Measurements from ENCODE around the gene GIMAP5.

GIMAP5 gene

DNA sequence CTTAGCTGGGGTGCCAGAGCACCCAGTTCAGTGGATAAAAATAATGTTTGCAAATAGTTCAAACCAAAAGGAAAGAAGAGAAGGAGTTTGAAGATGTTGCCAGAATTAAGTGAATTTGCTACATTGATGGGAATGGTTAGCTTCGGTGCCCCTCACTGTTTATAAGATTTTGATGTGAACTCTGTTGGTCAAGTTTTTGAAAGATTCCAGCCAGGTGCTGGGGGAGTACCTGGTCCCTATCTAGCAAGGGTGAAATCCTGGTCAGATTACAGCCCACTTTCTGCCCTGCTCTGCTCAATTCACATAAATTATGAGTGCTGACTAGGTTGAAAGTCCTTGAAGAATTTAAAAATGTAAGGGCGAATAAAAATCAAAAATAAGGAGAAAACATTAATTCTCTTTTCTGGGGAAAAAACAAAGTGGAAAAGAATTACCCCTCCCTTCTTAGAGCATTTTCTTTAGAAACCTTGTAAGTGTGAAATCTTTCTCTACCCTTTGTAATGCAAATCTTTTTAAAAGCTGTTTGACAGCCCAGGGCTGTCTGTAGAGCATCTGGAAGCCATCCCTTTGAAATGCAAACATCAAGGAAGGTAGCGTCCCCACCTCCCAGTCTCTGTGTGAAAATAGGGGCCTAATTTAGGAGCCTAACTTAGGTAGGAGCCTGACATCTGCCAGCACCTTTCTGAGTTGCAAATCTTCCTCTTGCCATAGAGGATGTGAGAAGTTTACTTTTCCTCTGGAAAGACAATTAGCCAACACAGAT is 1.4 kb upstream of the GIMAP5 start:
- peak; percentile 44 for DNase-seq (ENCODE audit: low spot score)

DNA sequence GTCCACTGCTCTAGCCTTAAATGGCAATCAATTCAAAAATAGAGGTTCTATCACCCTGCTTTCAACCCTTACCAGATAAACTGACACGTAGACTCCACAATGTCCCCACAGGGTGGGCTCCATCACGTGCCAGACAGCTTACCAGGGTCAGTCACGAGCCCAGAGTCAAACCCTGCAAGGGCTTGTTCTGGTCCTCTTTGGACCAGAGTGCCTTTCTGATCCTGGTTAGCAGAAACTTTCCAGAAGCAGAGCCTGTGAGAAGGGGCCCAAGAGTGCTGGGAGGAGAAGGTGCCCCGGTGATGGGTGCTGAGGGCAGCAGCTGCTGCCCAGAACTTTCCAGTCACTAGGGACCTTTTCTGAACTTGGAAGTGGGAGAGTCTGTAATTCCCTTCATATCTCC is 354 bp upstream of the GIMAP5 start:
- DNase-seq (ENCODE audit: low spot score): no peak

DNA sequence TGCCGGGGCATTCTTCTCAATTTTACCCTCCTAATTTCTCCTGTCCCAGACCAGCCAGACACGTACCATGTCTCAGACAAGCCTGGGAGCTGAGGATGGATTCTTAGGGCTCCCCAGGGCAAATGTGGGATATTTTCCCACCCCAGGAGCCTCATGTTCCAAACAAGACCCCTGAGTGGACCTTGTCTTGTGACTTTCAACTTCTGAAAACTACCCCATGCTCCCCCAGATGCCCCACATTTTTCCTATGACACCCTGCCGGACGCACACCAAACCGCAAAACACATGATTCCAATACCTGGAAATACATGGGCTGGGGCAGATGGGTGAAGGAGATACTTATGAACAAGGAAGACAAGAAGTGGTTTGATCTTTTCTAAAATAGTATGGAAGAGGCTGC is 874 bp downstream of the GIMAP5 start:
- DNase-seq (ENCODE audit: low spot score): no peak

DNA sequence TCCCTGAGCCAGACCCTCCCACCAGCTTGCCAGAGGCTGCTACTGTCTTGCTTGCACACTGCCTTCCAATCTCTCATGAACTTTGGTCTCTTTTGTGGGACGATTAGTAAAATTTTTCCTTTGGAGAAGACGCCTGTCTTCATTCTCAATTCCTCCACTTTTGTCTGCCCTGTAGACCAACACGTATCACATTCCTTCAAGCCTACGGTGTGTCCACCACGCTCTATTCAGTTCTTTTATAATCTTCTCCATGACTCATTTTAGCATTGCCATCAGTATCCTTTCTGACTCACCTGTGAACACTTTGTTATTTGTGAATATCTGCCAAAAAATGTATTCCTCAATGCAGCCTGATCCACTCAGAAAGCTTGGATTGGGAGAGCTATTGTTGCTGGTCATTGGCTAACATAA is 1.4 kb downstream of the GIMAP5 start:
- no peak for DNase-seq (ENCODE audit: low spot score)

DNA sequence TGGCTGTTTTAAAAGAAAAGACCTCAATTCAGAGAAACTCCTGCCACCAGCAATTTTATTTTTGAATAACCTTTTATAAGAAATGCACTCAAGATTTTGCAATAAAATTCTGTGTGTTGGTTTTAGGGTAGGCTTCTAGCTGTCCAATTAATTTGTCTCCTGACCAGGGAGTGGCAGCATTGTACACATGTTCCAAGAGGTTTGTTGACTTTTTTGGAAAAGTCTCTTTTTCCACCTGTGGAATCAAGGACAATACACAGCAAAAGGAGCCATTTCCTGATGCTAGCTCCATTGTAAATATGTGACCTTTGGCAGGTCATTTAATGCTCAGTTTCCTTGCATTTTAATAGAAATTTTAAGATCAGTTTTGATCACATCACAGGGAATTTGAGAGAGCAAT is 1.8 kb downstream of the GIMAP5 start:
- DNase-seq (ENCODE audit: low spot score): no peak

DNA sequence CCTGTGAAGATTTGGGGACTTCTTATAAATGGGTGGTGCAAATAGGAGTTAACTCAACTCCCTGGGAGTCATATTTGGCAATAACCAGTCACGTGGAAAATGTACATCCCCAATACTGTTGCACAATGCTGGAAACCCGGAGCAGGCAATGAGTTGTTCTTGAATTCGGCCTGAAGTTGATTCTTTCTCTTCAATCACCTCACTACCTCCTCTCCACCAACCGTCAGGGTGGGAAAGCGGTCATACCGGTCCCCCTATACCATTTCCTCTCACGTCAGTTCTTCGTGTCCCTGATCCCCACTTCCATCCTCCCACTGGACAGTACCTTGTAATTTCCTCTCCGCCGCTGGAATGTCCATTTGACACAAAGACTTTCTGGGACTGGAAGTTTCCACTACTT is 2.8 kb downstream of the GIMAP5 start:
- DNase-seq (ENCODE audit: low spot score): no peak

DNA sequence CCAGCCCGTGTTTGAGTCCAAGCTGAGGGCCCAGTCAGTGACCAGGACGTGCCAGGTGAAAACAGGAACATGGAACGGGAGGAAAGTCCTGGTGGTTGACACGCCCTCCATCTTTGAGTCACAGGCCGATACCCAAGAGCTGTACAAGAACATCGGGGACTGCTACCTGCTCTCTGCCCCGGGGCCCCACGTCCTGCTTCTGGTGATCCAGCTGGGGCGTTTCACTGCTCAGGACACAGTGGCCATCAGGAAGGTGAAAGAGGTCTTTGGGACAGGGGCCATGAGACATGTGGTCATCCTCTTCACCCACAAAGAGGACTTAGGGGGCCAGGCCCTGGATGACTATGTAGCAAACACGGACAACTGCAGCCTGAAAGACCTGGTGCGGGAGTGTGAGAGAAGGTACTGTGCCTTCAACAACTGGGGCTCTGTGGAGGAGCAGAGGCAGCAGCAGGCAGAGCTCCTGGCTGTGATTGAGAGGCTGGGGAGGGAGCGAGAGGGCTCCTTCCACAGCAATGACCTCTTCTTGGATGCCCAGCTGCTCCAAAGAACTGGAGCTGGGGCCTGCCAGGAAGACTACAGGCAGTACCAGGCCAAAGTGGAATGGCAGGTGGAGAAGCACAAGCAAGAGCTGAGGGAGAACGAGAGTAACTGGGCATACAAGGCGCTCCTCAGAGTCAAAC is 5.2 kb downstream of the GIMAP5 start:
- no peak for DNase-seq (ENCODE audit: low spot score)

DNA sequence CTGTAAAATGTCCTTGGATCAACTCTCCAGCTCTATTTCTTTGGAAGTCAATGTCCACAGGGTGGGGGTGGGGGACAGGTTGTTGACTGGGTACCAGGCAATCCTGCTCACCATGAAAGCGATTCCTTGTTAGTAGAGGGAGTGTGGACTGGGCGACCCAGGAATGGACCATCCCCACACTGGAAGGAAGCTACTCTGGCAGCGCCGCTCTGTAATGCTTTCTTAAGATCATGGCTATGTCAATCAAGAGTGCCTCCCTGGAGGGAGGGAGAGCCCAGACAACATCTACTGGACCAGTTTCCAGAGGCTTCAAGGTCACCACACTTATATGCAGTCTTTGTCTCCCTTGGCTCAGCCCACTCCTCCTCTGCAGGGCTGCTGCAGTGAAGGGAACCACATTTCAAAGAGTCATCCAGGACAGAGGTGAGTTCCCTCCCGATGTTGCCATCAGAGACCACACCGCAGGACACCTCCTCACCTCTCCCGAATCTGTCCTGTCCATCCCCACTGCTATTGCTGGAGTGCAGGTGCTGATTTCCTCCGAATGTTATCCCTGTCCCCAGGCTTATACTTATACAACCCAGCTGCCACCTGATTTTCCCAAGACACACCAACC is 6.9 kb downstream of the GIMAP5 start:
- DNase-seq (ENCODE audit: low spot score): no peak

DNA sequence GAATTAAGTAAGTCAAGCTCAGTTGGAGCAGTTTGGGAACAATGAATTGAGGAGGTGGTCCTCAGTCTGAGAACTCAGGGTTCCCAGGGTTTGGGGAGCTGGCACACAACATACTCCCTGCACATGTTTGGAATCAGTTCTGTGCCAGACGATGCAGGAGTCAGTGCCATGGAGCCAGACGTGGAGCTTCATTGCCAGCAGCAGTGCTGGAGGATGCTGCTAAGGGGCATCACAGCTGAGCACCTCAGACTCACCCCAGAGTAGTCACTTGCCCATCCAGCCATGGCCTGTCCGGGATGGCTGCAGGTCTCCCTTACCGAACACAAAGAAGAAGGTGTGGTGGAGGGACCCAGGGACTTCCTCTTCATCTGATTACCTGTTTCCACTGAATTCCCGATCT is 7.9 kb downstream of the GIMAP5 start:
- DNase-seq (ENCODE audit: low spot score): no peak

DNA sequence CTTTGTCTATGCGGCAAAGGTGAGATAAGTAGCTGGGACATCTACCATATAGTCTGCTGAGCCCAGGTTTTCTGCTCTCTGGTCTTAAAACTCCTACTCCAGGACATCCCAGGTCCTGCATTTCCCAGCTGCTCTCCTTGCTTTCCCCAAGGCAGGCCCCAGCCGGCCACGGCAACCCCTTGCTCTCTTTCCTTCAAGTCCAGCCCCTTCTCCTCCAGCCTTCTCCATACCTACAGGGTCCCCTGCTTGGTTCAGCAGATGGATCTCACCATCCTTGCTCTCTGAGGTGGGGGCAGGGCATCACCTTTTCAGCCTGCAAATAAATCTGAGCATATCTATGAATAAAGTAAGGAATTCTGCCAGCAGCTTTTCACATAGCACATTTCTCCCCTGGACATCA is 8.7 kb downstream of the GIMAP5 start:
- no peak for DNase-seq (ENCODE audit: low spot score)

DNA sequence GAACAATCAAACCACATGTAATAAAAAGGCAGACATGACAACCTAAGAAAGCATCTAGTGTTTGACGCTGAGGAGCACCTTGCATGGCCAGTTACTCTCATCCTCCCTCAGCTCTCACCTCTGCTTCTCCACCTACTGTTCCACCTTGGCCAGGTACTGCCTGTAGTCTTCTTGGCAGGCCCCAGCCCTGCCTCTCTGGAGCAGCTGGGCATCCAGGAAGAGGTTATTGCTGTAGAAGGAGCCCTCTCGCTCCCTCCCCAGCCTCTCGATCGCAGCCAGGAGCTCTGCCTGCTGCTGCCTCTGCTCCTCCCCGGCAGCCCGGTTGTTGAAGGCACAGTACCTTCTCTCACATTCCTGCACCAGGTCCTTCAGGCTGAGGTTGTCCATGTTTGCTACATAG is 9.7 kb downstream of the GIMAP5 start:
- no peak for DNase-seq (ENCODE audit: low spot score)

DNA sequence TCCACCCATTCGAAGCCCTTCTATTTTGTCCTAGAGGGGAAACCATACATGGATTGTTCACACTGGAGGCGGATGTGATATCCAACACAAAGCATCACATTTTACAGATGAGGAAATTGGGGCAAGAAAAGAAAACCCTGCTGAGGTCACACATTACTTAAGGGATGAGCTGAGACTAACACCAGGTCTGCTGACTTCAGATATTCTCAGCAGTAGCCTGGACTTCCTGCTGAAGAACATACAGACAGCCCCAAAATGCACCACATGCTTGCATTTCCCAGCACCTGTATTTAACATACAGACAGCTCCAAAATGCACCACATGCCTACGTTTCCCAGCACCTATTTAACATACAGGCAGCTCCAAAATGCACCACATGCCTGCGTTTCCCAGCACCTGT is 11.2 kb downstream of the GIMAP5 start:
- DNase-seq (ENCODE audit: low spot score): no peak

DNA sequence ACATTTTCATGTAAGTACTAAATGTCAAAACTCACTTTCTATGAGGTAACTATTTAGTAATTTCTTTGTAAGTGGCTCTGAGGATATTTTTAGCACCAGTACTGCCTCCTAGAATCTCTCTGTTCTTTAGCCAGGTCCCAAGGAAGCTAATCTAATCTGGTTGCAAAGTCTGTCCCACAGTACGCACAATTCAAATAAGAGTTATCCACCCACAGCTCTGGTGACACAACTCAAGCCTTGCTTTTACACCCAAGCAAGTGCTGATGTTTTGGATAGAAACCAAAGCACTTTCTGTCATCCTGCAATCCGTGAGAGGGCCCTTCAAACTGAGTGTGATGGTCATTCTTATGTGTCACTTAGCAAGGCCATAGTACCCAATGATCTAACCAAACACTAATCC is 14.5 kb downstream of the GIMAP5 start:
- DNase-seq (ENCODE audit: low spot score): no peak

DNA sequence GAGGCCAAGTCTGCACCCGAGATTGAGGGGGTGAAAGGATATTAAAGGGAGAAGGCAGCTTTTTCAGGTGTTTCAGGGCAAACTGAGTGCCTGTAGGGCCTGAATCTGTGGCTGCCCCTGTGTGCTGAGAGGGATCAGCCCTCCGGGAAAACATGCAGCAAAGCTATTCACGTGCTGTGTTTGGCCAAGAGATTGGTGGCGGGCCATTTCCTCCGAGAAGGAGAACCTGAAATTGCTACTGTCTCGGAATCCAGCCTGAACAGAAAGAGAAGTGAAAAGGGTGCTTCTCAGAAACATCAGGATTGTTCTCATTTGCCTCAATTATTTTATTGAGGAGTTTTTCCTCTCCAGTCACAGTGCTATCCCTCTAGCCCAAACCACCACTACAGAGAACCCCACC is 16.0 kb downstream of the GIMAP5 start:
- no peak for DNase-seq (ENCODE audit: low spot score)

DNA sequence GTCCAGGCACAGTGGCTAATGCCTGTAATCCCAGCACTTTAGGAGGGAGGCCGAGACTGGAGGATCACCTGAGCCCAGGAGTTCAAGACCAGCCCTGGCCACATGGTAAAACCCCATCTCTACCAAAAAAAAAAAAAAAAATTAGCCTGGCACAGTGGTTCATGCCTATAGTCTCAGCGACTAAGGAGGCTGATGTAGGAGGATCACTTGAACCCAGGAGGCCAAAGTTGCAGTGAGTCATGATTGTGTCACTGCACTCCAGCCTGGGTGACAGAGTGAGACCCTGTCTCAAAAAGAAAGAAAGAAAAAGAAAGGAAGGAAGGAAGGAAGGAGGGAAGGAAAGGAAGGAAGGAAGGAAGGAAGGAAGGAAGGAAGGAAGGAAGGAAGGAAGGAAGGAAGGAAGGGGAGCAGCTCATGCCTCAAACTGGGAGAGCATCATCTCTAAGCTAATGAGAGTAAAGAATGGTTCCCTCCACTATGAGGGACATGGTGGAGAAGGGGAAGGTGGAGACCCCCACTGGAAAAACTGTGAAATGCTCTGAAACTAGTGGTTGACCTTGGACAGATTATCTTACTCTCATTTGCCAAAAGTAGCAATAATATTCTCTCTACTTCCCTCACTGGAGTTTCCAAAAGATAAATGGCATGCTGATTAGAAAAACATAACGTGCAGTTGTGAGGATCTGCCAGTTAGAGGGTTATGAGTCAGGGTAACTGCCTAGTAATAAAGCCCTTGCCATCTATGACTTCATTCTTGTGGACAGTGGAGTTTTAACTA is 16.8 kb downstream of the GIMAP5 start:
- peak; percentile 23 for DNase-seq (ENCODE audit: low spot score)

DNA sequence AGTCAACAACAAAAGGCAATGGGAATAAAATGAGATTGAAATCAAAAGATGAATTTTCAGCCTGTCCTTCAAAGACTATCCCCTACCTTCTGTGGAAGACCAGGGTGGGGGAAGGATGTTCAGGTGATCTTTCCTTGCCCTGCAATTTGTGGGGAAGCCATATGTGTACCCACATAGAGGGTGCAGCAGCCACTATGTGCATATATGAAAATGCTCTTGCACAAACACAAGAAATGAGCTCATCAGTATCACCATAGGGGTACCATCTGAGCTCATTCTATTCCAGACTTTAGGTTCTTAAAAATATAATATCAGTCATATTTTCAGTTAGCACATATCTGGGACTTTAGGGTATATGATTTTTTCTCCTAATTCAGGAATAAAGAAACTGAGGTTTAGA is 17.7 kb downstream of the GIMAP5 start:
- DNase-seq (ENCODE audit: low spot score): no peak

DNA sequence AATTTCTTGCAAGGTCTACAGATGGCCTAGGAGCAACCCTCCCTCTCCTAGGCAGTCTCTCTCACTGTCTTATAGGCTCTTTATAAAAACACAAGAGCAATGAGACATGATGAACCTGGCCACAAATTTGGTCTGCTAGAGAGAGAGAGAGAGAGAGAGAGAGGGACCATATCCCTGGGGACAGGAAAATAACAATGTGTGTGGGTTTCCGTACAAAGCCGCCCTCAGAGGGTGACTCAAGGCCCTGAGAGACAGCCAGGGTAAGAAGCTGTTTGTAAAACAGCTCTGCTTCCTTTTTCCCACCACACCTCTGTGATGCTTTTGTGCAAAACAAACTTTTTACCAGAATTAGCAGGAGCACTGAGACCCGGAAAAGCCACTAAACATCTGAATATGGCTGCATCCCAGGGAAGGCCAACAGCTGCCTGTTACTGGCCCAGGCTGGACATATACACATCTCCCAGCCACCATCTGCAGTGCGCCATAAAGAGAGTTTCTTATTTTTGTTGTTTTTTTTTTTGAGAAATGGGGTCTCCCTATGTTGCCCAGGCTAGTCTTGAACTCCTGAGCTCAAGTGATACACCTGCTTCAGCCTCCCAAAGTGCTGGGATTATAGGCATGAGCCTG is 18.4 kb downstream of the GIMAP5 start:
- no peak for DNase-seq (ENCODE audit: low spot score)

DNA sequence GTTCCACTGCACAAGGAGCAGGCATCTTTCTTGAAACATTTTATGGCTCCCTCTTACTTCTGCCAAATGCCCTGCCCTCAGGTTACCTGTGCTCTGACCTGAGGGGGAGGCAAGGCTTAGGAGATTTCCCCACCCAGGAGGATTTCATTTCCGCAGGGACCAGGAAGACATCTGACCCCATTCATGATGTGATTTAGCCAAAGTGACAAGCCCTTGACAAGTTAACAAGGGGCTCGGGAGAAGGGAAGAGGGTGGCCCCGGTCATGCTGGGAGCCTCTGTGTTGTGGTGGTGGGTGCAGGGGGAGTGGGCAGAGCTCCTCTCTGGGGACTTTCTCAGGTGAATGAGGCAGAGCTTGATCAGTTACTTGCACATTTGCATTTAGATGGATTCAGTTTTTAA is 18.9 kb downstream of the GIMAP5 start:
- no peak for DNase-seq (ENCODE audit: low spot score)

DNA sequence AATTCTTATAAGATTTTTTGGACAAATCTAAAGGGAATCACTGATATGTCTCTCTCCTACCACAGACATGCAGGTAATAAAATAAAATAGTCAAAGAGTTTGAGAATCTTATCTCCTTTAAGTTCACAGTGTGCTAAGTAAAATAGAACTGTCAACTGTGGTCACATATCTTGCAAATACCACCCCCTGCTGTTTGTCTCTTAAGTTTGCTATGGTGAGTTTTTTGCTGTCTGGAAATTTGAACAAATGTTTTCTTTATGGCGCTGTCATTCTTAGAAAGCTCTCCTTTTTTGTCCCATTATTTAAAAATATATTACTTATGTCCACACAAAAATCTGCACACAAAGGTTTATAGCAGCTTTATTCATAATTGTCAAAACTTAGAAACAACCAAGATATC is 19.6 kb downstream of the GIMAP5 start:
- no peak for DNase-seq (ENCODE audit: low spot score)

DNA sequence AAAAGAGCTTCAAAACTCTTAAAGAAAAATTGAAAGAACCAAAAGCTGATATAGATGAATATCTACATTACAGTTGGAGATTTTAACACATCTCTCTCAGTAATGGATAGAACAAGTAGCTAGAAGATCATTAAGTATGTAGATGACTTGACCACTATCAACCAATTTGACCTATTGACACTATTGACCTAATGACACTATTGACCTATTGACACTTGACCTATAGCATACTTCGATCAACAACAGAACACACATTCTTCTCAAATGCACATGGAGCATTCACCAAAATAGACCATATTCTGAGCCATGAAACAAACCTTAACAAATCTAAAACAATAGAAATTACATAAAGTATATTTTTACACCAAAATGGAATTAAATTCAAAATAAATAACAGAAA is 22.3 kb downstream of the GIMAP5 start:
- no peak for DNase-seq (ENCODE audit: low spot score)

DNA sequence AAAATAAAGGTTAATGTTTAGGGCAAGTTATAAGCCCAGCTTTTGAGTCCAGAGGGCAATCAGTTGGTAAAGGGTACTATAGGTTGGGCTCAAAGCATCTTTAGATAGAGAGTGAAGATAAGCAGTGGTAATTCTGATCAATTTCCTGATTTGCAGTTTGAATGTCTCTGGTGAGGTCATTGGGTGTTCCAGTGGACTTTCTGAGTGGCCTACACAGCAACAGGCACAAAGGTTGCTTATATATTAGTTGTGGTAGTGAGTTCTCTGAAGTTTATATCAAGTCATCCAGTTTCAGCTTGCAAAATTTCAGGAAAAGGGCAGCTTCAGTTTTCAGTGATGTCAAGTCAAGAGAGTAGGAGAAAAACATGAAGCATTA is 29.1 kb downstream of the GIMAP5 start:
- DNase-seq (ENCODE audit: low spot score): no peak

DNA sequence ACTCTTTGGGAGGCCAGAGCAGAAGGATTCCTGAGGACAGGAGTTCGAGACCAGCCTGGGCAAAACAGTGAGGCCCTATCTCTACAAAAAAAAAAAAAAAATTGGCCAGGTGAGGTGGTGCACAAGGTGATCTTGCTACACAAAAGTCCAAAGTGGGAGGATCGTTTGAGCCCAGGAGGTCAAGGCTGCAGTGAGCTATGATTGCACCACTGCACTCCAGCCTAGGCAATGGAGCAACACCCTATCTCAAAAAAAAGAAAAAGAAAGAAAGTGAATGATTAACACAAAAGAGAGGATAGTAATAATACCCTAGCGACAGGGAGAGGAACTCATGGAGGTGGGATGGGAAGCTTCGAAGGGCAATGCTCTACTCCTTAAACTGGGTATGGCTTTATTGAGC is 32.5 kb downstream of the GIMAP5 start:
- DNase-seq (ENCODE audit: low spot score): no peak

Measured in iPS-NIHi11 (cell line).